CD4-positive, alpha-beta T cell treated with Interleukin-6 at 100 ng/mL for 8 hours (primary cell): ENCODE results near the gene FAM124B.

Experiments
- DNase-seq: peaks from one replicate; pipeline ENCODE4 v3.0.0-alpha.2; 2020; ENCODE audit warnings: mixed read lengths, low spot score

FAM124B gene

GRCh38 chr2:224335991-224336390 lies 65.9 kb downstream of the FAM124B start:
- no peak for DNase-seq

GRCh38 chr2:224334726-224335125 lies 67.2 kb downstream of the FAM124B start:
- no peak for DNase-seq

GRCh38 chr2:224333726-224334482 lies 68.0 kb downstream of the FAM124B start:
- no peak for DNase-seq

GRCh38 chr2:224331698-224332097 lies 70.2 kb downstream of the FAM124B start:
- DNase-seq, result no peak

GRCh38 chr2:224328798-224329197 lies 73.1 kb downstream of the FAM124B start:
- DNase-seq, result no peak
